ENCODE results near the gene TMEM33.

DNA sequence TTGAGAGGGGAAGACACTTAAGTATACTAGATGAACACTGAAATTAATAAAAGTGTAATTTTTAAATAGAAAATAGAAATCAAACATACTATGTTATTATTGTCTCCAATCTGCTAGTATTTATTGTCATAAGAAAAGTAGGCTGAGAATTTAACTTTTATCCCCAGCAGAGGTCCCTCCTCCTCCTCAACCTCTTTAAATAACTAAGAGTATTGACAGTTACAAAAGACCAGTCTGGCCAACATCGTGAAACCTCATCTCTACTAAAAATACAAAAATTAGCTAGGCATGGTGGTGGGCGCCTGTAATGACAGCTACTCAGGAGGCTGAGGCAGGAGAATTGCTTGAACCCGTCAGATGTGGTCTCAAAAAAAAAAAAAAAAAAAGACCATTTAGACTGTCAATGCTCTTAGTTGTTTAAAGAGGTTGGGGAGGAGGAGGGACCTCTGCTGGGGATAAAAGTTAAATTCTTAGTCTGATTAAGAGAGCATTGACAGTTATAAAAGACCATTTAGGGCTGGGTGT, 59.3 kb downstream of the TMEM33 start:
- TF ChIP-seq, protein P1, sequence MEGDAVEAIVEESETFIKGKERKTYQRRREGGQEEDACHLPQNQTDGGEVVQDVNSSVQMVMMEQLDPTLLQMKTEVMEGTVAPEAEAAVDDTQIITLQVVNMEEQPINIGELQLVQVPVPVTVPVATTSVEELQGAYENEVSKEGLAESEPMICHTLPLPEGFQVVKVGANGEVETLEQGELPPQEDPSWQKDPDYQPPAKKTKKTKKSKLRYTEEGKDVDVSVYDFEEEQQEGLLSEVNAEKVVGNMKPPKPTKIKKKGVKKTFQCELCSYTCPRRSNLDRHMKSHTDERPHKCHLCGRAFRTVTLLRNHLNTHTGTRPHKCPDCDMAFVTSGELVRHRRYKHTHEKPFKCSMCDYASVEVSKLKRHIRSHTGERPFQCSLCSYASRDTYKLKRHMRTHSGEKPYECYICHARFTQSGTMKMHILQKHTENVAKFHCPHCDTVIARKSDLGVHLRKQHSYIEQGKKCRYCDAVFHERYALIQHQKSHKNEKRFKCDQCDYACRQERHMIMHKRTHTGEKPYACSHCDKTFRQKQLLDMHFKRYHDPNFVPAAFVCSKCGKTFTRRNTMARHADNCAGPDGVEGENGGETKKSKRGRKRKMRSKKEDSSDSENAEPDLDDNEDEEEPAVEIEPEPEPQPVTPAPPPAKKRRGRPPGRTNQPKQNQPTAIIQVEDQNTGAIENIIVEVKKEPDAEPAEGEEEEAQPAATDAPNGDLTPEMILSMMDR (conservative IDR thresholded peaks at IDR 0.05; ENCODE audit: low read depth, low read length): no peak
- no peak for TF ChIP-seq EZH2 (IDR thresholded peaks at IDR 0.05; ENCODE audit: borderline replicate concordance, low read depth, low read length, poor library complexity, severe bottlenecking)

All from A673 (cell line).